H1 (cell line): ENCODE measurements around the gene VENTX. TPM values are rescaled to one million over a fixed set of nuclear protein-coding genes. Genes with fewer than 3 reads are reported as not detected.

Source experiments
- CTCF ChIA-PET: fragments of 300-600 bp; sonication (Branson Sonifier 250); formaldehyde crosslinking; loops from one replicate; lab custom pipeline; 2021; ENCODE audit not compliant: partially characterized antibody; lab: Charles Lee
- POLR2A ChIA-PET: fragments of 300-600 bp; sonication (Branson Sonifier 250); formaldehyde crosslinking; loops from one replicate; lab custom pipeline; 2021; ENCODE audit warnings: inconsistent platforms; ENCODE audit not compliant: partially characterized antibody; lab: Charles Lee
- DNase-seq, 2 experiments: peaks; one replicate each; pipeline versions ENCODE4 v3.0.0 to v3.0.0-alpha.2; 2010 to 2022; ENCODE audit warnings: low spot score in 2 of 2, low read depth in 1 of 2, mixed read lengths in 1 of 2
- FAIRE-seq: peaks from 2 replicates; lab custom pipeline; 2011; peaks lifted over from hg19 to GRCh38; lab: Jason Lieb, UNC
- H2AFZ ChIP-seq: 2 replicates; pipeline ENCODE4 v1.8.1; 2012; ENCODE audit warnings: low read length, inconsistent platforms
- H2AK5ac ChIP-seq: 2 replicates; pipeline ENCODE4 v1.6.1; 2013; ENCODE audit warnings: low read depth, low read length
- H2BK120ac ChIP-seq: replicated peaks from 2 replicates; pipeline ENCODE3; 2013; ENCODE audit warnings: low read depth, low read length, inconsistent platforms
- H2BK12ac ChIP-seq: 2 replicates; pipeline ENCODE4 v1.6.1; 2013; ENCODE audit warnings: low read depth, low read length
- H2BK15ac ChIP-seq: 2 replicates; pipeline ENCODE4 v1.6.1; 2013; ENCODE audit warnings: low read length
- H2BK20ac ChIP-seq: 2 replicates; pipeline ENCODE4 v1.6.1; 2013; ENCODE audit warnings: low read length
- H2BK5ac ChIP-seq: 2 replicates; pipeline ENCODE4 v1.6.1; 2013; ENCODE audit warnings: low read depth, low read length
- H3K14ac ChIP-seq: 2 replicates; pipeline ENCODE4 v1.6.1; 2013; ENCODE audit warnings: inconsistent platforms; ENCODE audit not compliant: insufficient read length
- H3K18ac ChIP-seq: 2 replicates; pipeline ENCODE4 v1.6.1; 2013; ENCODE audit warnings: low read length; ENCODE audit errors: extremely low read depth
- H3K23ac ChIP-seq: 2 replicates; pipeline ENCODE4 v1.6.1; 2013; ENCODE audit warnings: inconsistent platforms; ENCODE audit not compliant: insufficient read length
- H3K23me2 ChIP-seq: 2 replicates; pipeline ENCODE4 v1.6.1; 2013; ENCODE audit warnings: low read depth, low read length
- H3K27ac ChIP-seq: 2 replicates; pipeline ENCODE4 v1.6.1; 2011; ENCODE audit warnings: low read depth, low read length, inconsistent platforms
- H3K27me3 ChIP-seq, 4 experiments: replicated peaks in 1 of 4; 1 replicate in 1 of 4; 2 replicates in 3 of 4; pipeline versions ENCODE4 v1.6.1 to v1.8.1; 2011 to 2013; ENCODE audit warnings: low read length in 3 of 4, mild to moderate bottlenecking in 3 of 4, inconsistent platforms in 2 of 4, mixed read lengths in 2 of 4, moderate library complexity in 1 of 4; ENCODE audit not compliant: control insufficient read depth in 3 of 4, insufficient read depth in 3 of 4; ENCODE audit errors: extremely low read depth in 1 of 4
- H3K36me3 ChIP-seq, 4 experiments: 2 replicates each; pipeline versions ENCODE4 v1.6.1 to v1.8.1; 2011 to 2013; ENCODE audit warnings: mild to moderate bottlenecking in 4 of 4, low read length in 3 of 4, moderate library complexity in 2 of 4, control low read depth in 1 of 4, inconsistent platforms in 1 of 4; ENCODE audit not compliant: insufficient read depth in 4 of 4, control insufficient read depth in 2 of 4
- H3K4ac ChIP-seq: replicated peaks from 2 replicates; pipeline ENCODE3; 2013; ENCODE audit warnings: low read length, low read depth, mixed read lengths, inconsistent platforms; ENCODE audit not compliant: insufficient read length
- H3K4me1 ChIP-seq, 4 experiments: replicated peaks in 1 of 4; 1 replicate in 1 of 4; 2 replicates in 3 of 4; pipeline versions ENCODE4 v1.6.1 to v1.8.1; 2011 to 2013; ENCODE audit warnings: low read length in 3 of 4, inconsistent platforms in 2 of 4, mixed read lengths in 1 of 4; ENCODE audit not compliant: insufficient read depth in 4 of 4, control insufficient read depth in 3 of 4
- H3K4me2 ChIP-seq, 2 experiments: 2 replicates each; pipeline versions ENCODE4 v1.6.1 to v1.8.1; 2011 to 2013; ENCODE audit warnings: low read depth in 2 of 2, low read length in 2 of 2, control low read depth in 1 of 2, inconsistent platforms in 1 of 2, mild to moderate bottlenecking in 1 of 2; ENCODE audit not compliant: insufficient read depth in 1 of 2
- H3K4me3 ChIP-seq, 4 experiments: fragments of 200-600, 300-600 bp in 1 of 4; sonication (generic), shearing (Covaris generic), sonication (Bioruptor Twin) in 1 of 4; 2 replicates each; pipeline versions ENCODE4 v1.5.1 to v1.8.1; 2011 to 2016; ENCODE audit warnings: low read length in 4 of 4, low read depth in 3 of 4, control low read depth in 2 of 4, inconsistent platforms in 2 of 4, mild to moderate bottlenecking in 2 of 4, mixed read lengths in 1 of 4, moderate library complexity in 1 of 4; ENCODE audit not compliant: insufficient read depth in 2 of 4; ENCODE audit errors: extremely low read depth in 1 of 4
- H3K56ac ChIP-seq: replicated peaks from 2 replicates; pipeline ENCODE3; 2013; ENCODE audit warnings: low read depth, mild to moderate bottlenecking, mixed read lengths, low read length, inconsistent platforms; ENCODE audit not compliant: insufficient read length
- H3K79me1 ChIP-seq: 2 replicates; pipeline ENCODE4 v1.6.1; 2013; ENCODE audit warnings: low read depth, low read length, control low read depth
- H3K79me2 ChIP-seq, 2 experiments: 2 replicates each; pipeline versions ENCODE4 v1.6.1 to v1.8.1; 2012 to 2013; ENCODE audit warnings: low read length in 2 of 2, mild to moderate bottlenecking in 2 of 2, inconsistent platforms in 1 of 2; ENCODE audit not compliant: insufficient read depth in 2 of 2, control insufficient read depth in 1 of 2
- H3K9ac ChIP-seq, 4 experiments: replicated peaks in 1 of 4; 1 replicate in 1 of 4; 2 replicates in 3 of 4; pipeline versions ENCODE4 v1.6.1 to v1.8.1; 2011 to 2013; ENCODE audit warnings: low read depth in 3 of 4, low read length in 3 of 4, control low read depth in 2 of 4, mild to moderate bottlenecking in 2 of 4, moderate library complexity in 2 of 4, inconsistent platforms in 1 of 4; ENCODE audit errors: extremely low read depth in 1 of 4
- H3K9me3 ChIP-seq, 2 experiments: 2 replicates each; pipeline versions ENCODE4 v1.6.1 to v1.8.1; 2012 to 2013; ENCODE audit warnings: mild to moderate bottlenecking in 2 of 2, moderate library complexity in 2 of 2, control low read depth in 1 of 2, inconsistent platforms in 1 of 2, low read depth in 1 of 2, low read length in 1 of 2, mixed read lengths in 1 of 2; ENCODE audit not compliant: insufficient read depth in 2 of 2
- H4K20me1 ChIP-seq, 2 experiments: replicated peaks in 1 of 2; 2 replicates each; pipeline versions ENCODE3 to v1.8.1; 2011 to 2013; ENCODE audit warnings: inconsistent platforms in 2 of 2, low read length in 2 of 2, mild to moderate bottlenecking in 1 of 2; ENCODE audit not compliant: insufficient read depth in 2 of 2, control insufficient read depth in 1 of 2
- H4K5ac ChIP-seq: 2 replicates; pipeline ENCODE4 v1.6.1; 2013; ENCODE audit warnings: low read length, low read depth, mixed read lengths, inconsistent platforms; ENCODE audit not compliant: insufficient read length
- H4K8ac ChIP-seq: 2 replicates; pipeline ENCODE4 v1.8.0; 2013; ENCODE audit warnings: mild to moderate bottlenecking, moderate library complexity, low read length, inconsistent platforms; ENCODE audit not compliant: insufficient read depth; ENCODE audit errors: extremely low read depth
- H4K91ac ChIP-seq: replicated peaks from 2 replicates; pipeline ENCODE3; 2013; ENCODE audit warnings: low read length, mixed read lengths, inconsistent platforms; ENCODE audit not compliant: insufficient read length
- EZH2 ChIP-seq: fragments of 200-600 bp; sonication (generic); IDR thresholded peaks from 2 replicates; pipeline ENCODE4 v1.7.1; 2012; ENCODE audit warnings: low read depth, mild to moderate bottlenecking, moderate library complexity, low read length, inconsistent platforms; ENCODE audit not compliant: severe bottlenecking
- WGBS, 2 experiments: shearing (Covaris generic) in 1 of 2; methylation state at CpG; one replicate each; pipeline versions ENCODE4 v1.1.6 to v1.1.7; 2013 to 2015; ENCODE audit warnings: low lambda C conversion rate in 2 of 2, mixed read lengths in 2 of 2, inconsistent platforms in 1 of 2, low coverage in 1 of 2, missing lambda C conversion rate in 1 of 2; ENCODE audit not compliant: insufficient replicate concordance in 2 of 2, insufficient coverage in 1 of 2, insufficient read length in 1 of 2; ENCODE audit errors: extremely low coverage in 1 of 2, missing lambda C conversion rate in 1 of 2; 5-methylcytosine and 5-hydroxymethylcytosine counted together
- polyA plus RNA-seq, 7 experiments: library from polyadenylated mRNA; depleted of rRNA in 3 of 7; stranded (reverse) in 5 of 7; unstranded in 2 of 7; fragments of >200 nt in 5 of 7; fragments of 200-250 nt in 2 of 7; gene quantifications; 1 replicate in 5 of 7; 2 replicates in 1 of 7; 4 replicates in 1 of 7; pipeline versions ENCODE4 v1.2.1 to v1.2.3, GENCODE V29; 2011 to 2013; ENCODE audit warnings: missing spikeins in 2 of 7, mixed read lengths in 2 of 7
- total RNA-seq: library from RNA; stranded (reverse); fragmentation: NEBNext Ultra II Directional; extraction: Animal tissue kit (Norgen Biotek cat#: 25700); gene quantifications from 2 replicates; pipeline ENCODE4 v1.2.1, GENCODE V29; 2021

The VENTX gene
- total and polyA plus RNA-seq, 2 of the 8 experiments (the other 6 are each of a cell fraction or from before 2014, with no cell fraction given) = 5.6 TPM

DNA sequence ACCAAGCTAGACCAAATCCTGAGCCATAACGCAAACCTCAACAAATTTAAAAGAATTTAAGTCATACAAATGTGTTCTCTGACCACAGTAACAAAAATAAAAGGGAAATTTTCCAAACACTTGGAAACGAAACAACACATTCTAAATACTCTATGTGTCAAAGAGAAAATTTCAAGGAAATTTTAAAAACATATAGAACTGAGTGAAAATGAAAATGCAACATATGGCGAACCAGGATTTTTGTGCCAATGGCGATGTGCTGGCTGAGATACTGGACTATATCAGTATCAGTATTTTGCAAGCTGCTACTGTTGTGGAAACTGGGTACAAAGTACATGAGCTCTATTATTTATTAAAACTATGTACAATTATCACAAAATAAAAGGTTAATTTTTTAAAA lies 43.5 kb upstream of the VENTX start:
- H3K23me2 ChIP-seq = no peaks in the 10 kb centered on the region
- H2BK20ac ChIP-seq = no peak overlapping the region
- no peak overlapping the region for H2BK120ac ChIP-seq
- H4K91ac ChIP-seq = no peak overlapping the region
- no peak overlapping the region for H2BK5ac ChIP-seq
- H3K14ac ChIP-seq = no peak overlapping the region
- FAIRE-seq = no peak
- H3K79me2 ChIP-seq = no peaks in the 10 kb centered on the region
- TF ChIP-seq EZH2 = no peak
- no peak overlapping the region for H3K23ac ChIP-seq
- no peak overlapping the region for H4K8ac ChIP-seq
- no peak overlapping the region for H2AFZ ChIP-seq
- DNase-seq = no peak
- H3K4ac ChIP-seq = no peak overlapping the region
- H3K9me3 ChIP-seq = peaks cover 15 to 18% of the 10 kb centered on the region in 2 experiments
- no peak overlapping the region for H2BK15ac ChIP-seq
- H3K27ac ChIP-seq = no peak overlapping the region
- H3K4me2 ChIP-seq = no peak overlapping the region
- peaks cover 0 to 9% (median 0%) of the 10 kb centered on the region in 4 experiments; a peak in 1 of 8 replicates for H3K36me3 ChIP-seq
- H3K4me3 ChIP-seq = no peak overlapping the region
- 0 out of 2 replicates have a peak, but pooled peaks cover 2% of the 10 kb centered on the region for H3K79me1 ChIP-seq
- H2AK5ac ChIP-seq = no peak overlapping the region
- ChIA-PET POLR2A (interaction anchor here (0.8 kb wide), 1 partner anchor 33 kb away, joined by 3 read pairs; no protein-coding TSS in a partner anchor), CTCF (interaction anchor here (0.6 to 1.1 kb wide), 2 partner anchors 36 to 358 kb away, joined by 3 read pairs; no protein-coding TSS in a partner anchor)
- H4K5ac ChIP-seq = no peak overlapping the region
- H3K9ac ChIP-seq = no peak overlapping the region
- WGBS, 2 experiments = 87% methylated on average over 4 of the region's 4 CpGs; no CpG with 5 or more reads in 1 of the 2 experiments
- H3K56ac ChIP-seq = no peak overlapping the region
- H3K4me1 ChIP-seq = no peaks in the 10 kb centered on the region
- H3K27me3 ChIP-seq = no peaks in the 10 kb centered on the region
- no peak overlapping the region for H2BK12ac ChIP-seq
- no peak overlapping the region for H3K18ac ChIP-seq
- no peaks in the 10 kb centered on the region for H4K20me1 ChIP-seq
